Lung (tissue), 12 donors: Measurements from ENCODE around the gene SLC9A5. TPM values are rescaled to one million over a fixed set of nuclear protein-coding genes. Genes with fewer than 3 reads are reported as not detected.

Experiments used
- ATAC-seq: fragments of 200-7000 bp; cut with Tn5 transposase; one replicate; pipeline ENCODE4 v1.9.1; 2020; ENCODE audit warnings: moderate number of reproducible peaks; ENCODE audit not compliant: insufficient read depth, low FRiP score
- DNase-seq, 3 donors: peaks; one replicate each; pipeline ENCODE4 v3.0.0-alpha.2; 2013 to 2017
- H3K27ac ChIP-seq, 2 donors: one replicate each; pipeline ENCODE4 v1.5.1; 2013; ENCODE audit warnings: mild to moderate bottlenecking in 2 of 2, moderate library complexity in 2 of 2, control low read depth in 1 of 2, inconsistent platforms in 1 of 2, low read depth in 1 of 2, low read length in 1 of 2
- H3K27me3 ChIP-seq, 3 donors: one replicate each; pipeline ENCODE4 v1.5.1; 2013; ENCODE audit warnings: low read length in 2 of 3; ENCODE audit not compliant: control insufficient read depth in 3 of 3, insufficient read depth in 3 of 3
- H3K36me3 ChIP-seq, 4 donors: one replicate each; pipeline ENCODE4 v1.5.1; 2013; ENCODE audit warnings: low read length in 4 of 4, mild to moderate bottlenecking in 1 of 4, moderate library complexity in 1 of 4; ENCODE audit not compliant: control insufficient read depth in 4 of 4, insufficient read depth in 4 of 4
- H3K4me1 ChIP-seq, 5 donors: one replicate each; pipeline ENCODE4 v1.5.1; 2013; ENCODE audit warnings: low read length in 5 of 5, mild to moderate bottlenecking in 2 of 5, moderate library complexity in 1 of 5; ENCODE audit not compliant: control insufficient read depth in 5 of 5, insufficient read depth in 5 of 5
- H3K4me3 ChIP-seq: one replicate; pipeline ENCODE4 v1.5.1; 2013; ENCODE audit warnings: mild to moderate bottlenecking, control low read depth, moderate library complexity
- H3K9ac ChIP-seq, 2 donors: one replicate each; pipeline ENCODE4 v1.5.1; 2013; ENCODE audit warnings: low read length in 2 of 2, control low read depth in 1 of 2; ENCODE audit not compliant: insufficient read depth in 1 of 2
- H3K9me3 ChIP-seq, 4 donors: one replicate each; pipeline ENCODE4 v1.5.1; 2013; ENCODE audit warnings: low read length in 3 of 4, mild to moderate bottlenecking in 1 of 4, moderate library complexity in 1 of 4; ENCODE audit not compliant: control insufficient read depth in 4 of 4, insufficient read depth in 3 of 4
- WGBS, 2 donors: extraction: QIAGEN DNeasy Blood & Tissue Kit; methylation state at CpG; one replicate each; pipeline ENCODE4 v1.1.7; 2013; 5-methylcytosine and 5-hydroxymethylcytosine counted together
- polyA plus RNA-seq, 2 donors: library from polyadenylated mRNA; stranded (reverse); fragments of 200-250 nt; gene quantifications; one replicate each; pipeline ENCODE4 v1.2.1, GENCODE V29; 2013
- total RNA-seq, 2 donors: library from RNA; depleted of rRNA in 1 of 2; stranded (reverse); fragments of >200 nt in 1 of 2; gene quantifications; one replicate each; pipeline ENCODE4 v1.2.1, GENCODE V29; 2014 to 2021
- TF ChIP-seq, protein P1 (sequence below): IDR thresholded peaks from 2 replicates; pipeline ENCODE4 v1.5.1; 2012; ENCODE audit warnings: mild to moderate bottlenecking; ENCODE audit errors: control extremely low read depth, extremely low read depth
- donor health status: control.
- donor health status: control.
- donor health status: Bipolar disorder and iron deficiency.
- donor health status: healthy.
- donor health status: DM: yes; HTN: yes; CAD: no.

The SLC9A5 gene
- total and polyA plus RNA-seq, 4 donors, result 1.2 to 5.9 (median 3.3) TPM

- Histone ChIP-seq H3K4me1 (peaks cover 0 to 7% (median 0%) of the 10 kb centered on the region in 5 donors), H3K9me3 (no peaks in the 10 kb centered on the region), H3K4me3 (no peak overlapping the region), H3K27me3 (no peaks in the 10 kb centered on the region), H3K27ac (no peak overlapping the region), H3K9ac (no peak overlapping the region), H3K36me3 (peaks cover 3 to 26% (median 4%) of the 10 kb centered on the region in 4 donors)
- ATAC-seq, result no peak
- TF ChIP-seq, protein P1, sequence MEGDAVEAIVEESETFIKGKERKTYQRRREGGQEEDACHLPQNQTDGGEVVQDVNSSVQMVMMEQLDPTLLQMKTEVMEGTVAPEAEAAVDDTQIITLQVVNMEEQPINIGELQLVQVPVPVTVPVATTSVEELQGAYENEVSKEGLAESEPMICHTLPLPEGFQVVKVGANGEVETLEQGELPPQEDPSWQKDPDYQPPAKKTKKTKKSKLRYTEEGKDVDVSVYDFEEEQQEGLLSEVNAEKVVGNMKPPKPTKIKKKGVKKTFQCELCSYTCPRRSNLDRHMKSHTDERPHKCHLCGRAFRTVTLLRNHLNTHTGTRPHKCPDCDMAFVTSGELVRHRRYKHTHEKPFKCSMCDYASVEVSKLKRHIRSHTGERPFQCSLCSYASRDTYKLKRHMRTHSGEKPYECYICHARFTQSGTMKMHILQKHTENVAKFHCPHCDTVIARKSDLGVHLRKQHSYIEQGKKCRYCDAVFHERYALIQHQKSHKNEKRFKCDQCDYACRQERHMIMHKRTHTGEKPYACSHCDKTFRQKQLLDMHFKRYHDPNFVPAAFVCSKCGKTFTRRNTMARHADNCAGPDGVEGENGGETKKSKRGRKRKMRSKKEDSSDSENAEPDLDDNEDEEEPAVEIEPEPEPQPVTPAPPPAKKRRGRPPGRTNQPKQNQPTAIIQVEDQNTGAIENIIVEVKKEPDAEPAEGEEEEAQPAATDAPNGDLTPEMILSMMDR, result no peak
- no peak for DNase-seq
- whole genome bisulfite sequencing, 2 donors, result 94 to 95% methylated on average over 3 of the region's 3 CpGs
Observed at GRCh38 chr16:67206838-67207248, 41.9 kb upstream of the SLC9A5 start.

DNA sequence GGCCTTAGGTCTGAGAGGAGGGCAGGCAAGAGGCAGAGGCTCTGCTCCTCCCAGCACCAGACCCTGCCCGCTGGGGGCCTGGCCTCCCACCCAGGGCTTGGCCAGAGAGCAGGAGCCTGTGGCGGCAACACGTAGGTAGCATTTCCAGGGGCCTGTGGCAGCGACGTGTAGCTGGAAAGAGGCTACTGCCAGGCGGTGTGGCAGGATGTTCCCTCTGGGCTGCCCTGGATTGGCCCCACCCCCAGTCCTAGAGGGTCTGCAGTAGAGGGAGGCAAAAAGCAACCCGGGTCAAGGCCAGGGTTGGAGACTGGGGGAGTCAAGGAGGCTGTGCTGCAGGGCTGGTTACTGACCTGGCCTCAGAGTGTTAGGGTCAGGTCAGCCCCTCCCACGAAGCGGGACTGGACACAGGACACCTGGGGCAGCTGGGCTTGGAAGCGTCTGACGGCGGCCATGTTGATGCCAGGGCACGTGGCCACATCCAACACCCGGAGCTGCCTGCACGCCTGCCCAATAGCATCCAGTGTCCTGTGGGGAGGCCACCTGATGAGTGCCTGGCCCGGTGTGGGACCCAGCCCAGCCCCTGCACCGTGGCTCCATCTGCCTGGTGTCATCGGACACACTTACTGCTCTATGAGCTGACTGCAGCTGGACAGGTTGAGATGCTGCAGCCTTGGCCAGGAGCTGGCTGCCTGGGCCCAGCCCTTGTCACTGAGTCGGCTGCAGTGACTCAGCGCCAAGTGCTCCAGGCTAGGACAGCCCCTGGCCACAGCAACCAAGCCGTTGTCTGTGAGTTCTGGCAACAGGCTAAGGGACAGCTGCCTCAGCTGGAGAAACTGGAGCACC lies 41.3 kb upstream of the SLC9A5 start:
- Histone ChIP-seq H3K9me3 (no peaks in the 10 kb centered on the region), H3K27me3 (no peaks in the 10 kb centered on the region), H3K4me1 (peaks cover 0 to 7% (median 0%) of the 10 kb centered on the region in 5 donors), H3K9ac (no peak overlapping the region), H3K4me3 (no peak overlapping the region), H3K27ac (no peak overlapping the region), H3K36me3 (peaks cover 3 to 20% (median 3%) of the 10 kb centered on the region in 4 donors)
- DNase-seq (no peak), ATAC-seq (peak; percentile 21)
- TF ChIP-seq, protein P1, result no peak
- 74 to 80% methylated on average over 21 of the region's 21 CpGs for WGBS, 2 donors

- DNase-seq (no peak), ATAC-seq (no peak)
- no peak overlapping the region for H3K4me3 ChIP-seq
- peaks cover 0 to 7% (median 0%) of the 10 kb centered on the region in 5 donors for H3K4me1 ChIP-seq
- TF ChIP-seq, protein P1, result no peak
- no peak overlapping the region for H3K27ac ChIP-seq
- H3K9ac ChIP-seq, result no peak overlapping the region
- H3K36me3 ChIP-seq, result peaks cover 3 to 12% (median 3%) of the 10 kb centered on the region in 4 donors
- WGBS, 2 donors, result 95 to 96% methylated on average over 11 of the region's 11 CpGs
- H3K27me3 ChIP-seq, result no peaks in the 10 kb centered on the region
- H3K9me3 ChIP-seq, result no peaks in the 10 kb centered on the region
Observed at GRCh38 chr16:67208154-67208896, 40.5 kb upstream of the SLC9A5 start.
